Spleen (tissue), 7 donors: ENCODE measurements around the gene RALGAPA1.
"Not testable (repeated sequence)": the region's sequence is repeated elsewhere in the genome, so short reads cannot be mapped to it uniquely, and the experiment has no call there.

ENCODE experiments used
- CTCF ChIP-seq, 11 experiments: fragments of 200-600 bp in 7 of 11; fragments of 450-650 bp in 4 of 11; sonication (generic) in 4 of 11; IDR thresholded peaks in 8 of 11; conservative IDR thresholded peaks in 3 of 11; 1 replicate in 7 of 11; 2 replicates in 4 of 11; pipeline versions ENCODE4 v1.4.0 to v1.8.0; 2016 to 2021; ENCODE audit warnings: antibody characterized with exemption in 11 of 11, inconsistent platforms in 4 of 11, mild to moderate bottlenecking in 1 of 11
- POLR2A ChIP-seq, 3 donors: fragments of 450-650 bp; IDR thresholded peaks; one replicate each; pipeline ENCODE4 v1.5.1; 2017; ENCODE audit warnings: antibody characterized with exemption in 3 of 3, mild to moderate bottlenecking in 1 of 3
- POLR2AphosphoS5 ChIP-seq, 3 donors: sonication (generic); formaldehyde crosslinking; IDR thresholded peaks; one replicate each; pipeline ENCODE4 v1.5.1; 2017; ENCODE audit warnings: antibody characterized with exemption in 3 of 3
- donor health status: DM: no; HTN: no; CAD: no; lungs with moderate emphysema.
- donor health status: DM: no; HTN: no; CAD: no.
- donor health status: DM: no; HTN: no; CAD: no.

GRCh38 chr14:35776085-35776484 is 33.0 kb downstream of the RALGAPA1 start:
- TF ChIP-seq CTCF (IDR thresholded peaks at IDR 0.05 in 8 of 11, conservative IDR thresholded peaks at IDR 0.05 in 3 of 11); POLR2A (IDR thresholded peaks at IDR 0.05); POLR2AphosphoS5 (IDR thresholded peaks at IDR 0.05): not testable (repeated sequence)
